WTC11 (cell line): ENCODE results near the gene ZNF213.

Experiments
- JUN ChIP-seq: sonication (generic); formaldehyde crosslinking; IDR thresholded peaks from 2 replicates; pipeline ENCODE4 v1.8.0; 2023; ENCODE audit warnings: mild to moderate bottlenecking, missing genetic modification reagents
- NR3C1 ChIP-seq: sonication (generic); formaldehyde crosslinking; conservative IDR thresholded peaks from 2 replicates; pipeline ENCODE4 v1.8.1; 2023; ENCODE audit warnings: low read depth, mild to moderate bottlenecking, missing genetic modification reagents
- TF ChIP-seq, protein P1 (sequence below): fragments of 200-600 bp; IDR thresholded peaks from 2 replicates; pipeline ENCODE4 v1.8.0; 2022; ENCODE audit warnings: antibody characterized with exemption
- TF ChIP-seq, protein P2 (sequence below): fragments of 250-450 bp; sonication (Bioruptor Pico); conservative IDR thresholded peaks from 2 replicates; pipeline ENCODE4 v1.9.0; 2021; ENCODE audit warnings: mild to moderate bottlenecking
- TF ChIP-seq, protein P3 (sequence below): sonication (generic); formaldehyde crosslinking; IDR thresholded peaks from 2 replicates; pipeline ENCODE4 v1.8.1; 2023; ENCODE audit warnings: mild to moderate bottlenecking, missing genetic modification reagents, moderate library complexity
- TF ChIP-seq, protein P4 (sequence below): sonication (generic); formaldehyde crosslinking; IDR thresholded peaks from 2 replicates; pipeline ENCODE4 v1.8.0; 2023; ENCODE audit warnings: mild to moderate bottlenecking, missing genetic modification reagents
- TF ChIP-seq, protein P5 (sequence below): sonication (generic); formaldehyde crosslinking; IDR thresholded peaks from 2 replicates; pipeline ENCODE4 v1.8.0; 2022; ENCODE audit warnings: missing genetic modification reagents
- TF ChIP-seq, protein P6 (sequence below): sonication (generic); formaldehyde crosslinking; IDR thresholded peaks from 2 replicates; pipeline ENCODE4 v1.8.0; 2022; ENCODE audit warnings: mild to moderate bottlenecking, missing genetic modification reagents

DNA sequence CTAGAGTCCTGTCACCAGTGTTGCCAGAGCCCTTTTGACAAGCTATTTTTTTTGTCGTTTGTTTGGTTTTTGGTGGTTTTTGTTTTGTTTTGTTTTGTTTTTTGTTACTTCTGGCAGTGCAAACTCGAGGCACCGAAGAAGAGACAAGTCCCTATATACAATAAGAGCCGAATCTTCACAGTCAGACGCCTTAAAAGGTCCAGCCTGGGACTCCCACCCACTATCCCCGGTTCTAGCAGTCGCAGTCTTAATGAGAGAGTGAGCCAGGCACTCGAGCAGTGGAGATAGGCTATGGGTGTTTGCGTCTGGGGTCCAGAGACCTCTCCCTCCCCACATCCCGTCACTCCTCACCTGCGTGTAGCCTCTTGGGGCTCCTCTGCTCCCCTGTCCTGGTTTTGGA is 55.0 kb downstream of the ZNF213 start:
- TF ChIP-seq, protein P1, sequence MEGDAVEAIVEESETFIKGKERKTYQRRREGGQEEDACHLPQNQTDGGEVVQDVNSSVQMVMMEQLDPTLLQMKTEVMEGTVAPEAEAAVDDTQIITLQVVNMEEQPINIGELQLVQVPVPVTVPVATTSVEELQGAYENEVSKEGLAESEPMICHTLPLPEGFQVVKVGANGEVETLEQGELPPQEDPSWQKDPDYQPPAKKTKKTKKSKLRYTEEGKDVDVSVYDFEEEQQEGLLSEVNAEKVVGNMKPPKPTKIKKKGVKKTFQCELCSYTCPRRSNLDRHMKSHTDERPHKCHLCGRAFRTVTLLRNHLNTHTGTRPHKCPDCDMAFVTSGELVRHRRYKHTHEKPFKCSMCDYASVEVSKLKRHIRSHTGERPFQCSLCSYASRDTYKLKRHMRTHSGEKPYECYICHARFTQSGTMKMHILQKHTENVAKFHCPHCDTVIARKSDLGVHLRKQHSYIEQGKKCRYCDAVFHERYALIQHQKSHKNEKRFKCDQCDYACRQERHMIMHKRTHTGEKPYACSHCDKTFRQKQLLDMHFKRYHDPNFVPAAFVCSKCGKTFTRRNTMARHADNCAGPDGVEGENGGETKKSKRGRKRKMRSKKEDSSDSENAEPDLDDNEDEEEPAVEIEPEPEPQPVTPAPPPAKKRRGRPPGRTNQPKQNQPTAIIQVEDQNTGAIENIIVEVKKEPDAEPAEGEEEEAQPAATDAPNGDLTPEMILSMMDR, result no peak
- TF ChIP-seq, protein P2, sequence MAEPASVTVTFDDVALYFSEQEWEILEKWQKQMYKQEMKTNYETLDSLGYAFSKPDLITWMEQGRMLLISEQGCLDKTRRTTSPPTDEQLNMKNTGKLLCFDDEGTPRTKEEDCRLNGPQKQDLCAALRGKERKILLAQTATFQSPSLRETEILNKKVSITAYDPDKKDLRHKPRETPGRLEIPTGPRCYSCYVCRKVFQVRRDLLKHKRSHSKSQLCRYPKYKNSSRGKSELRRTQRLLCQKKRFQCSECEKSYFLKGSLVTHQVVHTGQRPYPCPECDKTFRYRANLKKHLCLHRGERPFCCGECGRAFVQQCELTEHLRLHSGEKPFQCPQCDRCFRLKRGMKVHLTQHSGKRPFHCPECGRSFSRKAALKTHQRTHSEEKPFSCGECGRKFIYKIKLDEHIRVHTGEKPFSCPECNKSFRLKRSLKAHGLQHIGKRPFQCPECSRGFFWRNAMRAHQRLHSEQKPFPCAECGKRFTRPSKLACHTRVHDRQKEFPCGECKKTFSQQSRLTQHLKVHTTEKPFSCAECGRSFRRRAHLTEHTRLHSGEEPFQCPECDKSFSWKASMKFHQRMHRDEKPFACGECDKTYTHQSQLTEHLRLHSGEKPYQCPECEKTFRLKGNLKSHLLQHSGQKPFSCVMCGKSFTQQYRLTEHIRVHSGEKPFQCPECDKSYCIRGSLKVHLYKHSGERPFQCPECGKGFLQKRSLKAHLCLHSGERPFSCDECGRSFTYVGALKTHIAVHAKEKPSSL (CRISPR knock-in tag), result no peak
- no peak for TF ChIP-seq NR3C1 (CRISPR knock-in tag)
- TF ChIP-seq, protein P3, sequence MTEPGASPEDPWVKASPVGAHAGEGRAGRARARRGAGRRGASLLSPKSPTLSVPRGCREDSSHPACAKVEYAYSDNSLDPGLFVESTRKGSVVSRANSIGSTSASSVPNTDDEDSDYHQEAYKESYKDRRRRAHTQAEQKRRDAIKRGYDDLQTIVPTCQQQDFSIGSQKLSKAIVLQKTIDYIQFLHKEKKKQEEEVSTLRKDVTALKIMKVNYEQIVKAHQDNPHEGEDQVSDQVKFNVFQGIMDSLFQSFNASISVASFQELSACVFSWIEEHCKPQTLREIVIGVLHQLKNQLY, result no peak
- TF ChIP-seq JUN (CRISPR knock-in tag), result no peak
- TF ChIP-seq, protein P4, sequence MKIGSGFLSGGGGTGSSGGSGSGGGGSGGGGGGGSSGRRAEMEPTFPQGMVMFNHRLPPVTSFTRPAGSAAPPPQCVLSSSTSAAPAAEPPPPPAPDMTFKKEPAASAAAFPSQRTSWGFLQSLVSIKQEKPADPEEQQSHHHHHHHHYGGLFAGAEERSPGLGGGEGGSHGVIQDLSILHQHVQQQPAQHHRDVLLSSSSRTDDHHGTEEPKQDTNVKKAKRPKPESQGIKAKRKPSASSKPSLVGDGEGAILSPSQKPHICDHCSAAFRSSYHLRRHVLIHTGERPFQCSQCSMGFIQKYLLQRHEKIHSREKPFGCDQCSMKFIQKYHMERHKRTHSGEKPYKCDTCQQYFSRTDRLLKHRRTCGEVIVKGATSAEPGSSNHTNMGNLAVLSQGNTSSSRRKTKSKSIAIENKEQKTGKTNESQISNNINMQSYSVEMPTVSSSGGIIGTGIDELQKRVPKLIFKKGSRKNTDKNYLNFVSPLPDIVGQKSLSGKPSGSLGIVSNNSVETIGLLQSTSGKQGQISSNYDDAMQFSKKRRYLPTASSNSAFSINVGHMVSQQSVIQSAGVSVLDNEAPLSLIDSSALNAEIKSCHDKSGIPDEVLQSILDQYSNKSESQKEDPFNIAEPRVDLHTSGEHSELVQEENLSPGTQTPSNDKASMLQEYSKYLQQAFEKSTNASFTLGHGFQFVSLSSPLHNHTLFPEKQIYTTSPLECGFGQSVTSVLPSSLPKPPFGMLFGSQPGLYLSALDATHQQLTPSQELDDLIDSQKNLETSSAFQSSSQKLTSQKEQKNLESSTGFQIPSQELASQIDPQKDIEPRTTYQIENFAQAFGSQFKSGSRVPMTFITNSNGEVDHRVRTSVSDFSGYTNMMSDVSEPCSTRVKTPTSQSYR (CRISPR knock-in tag), result no peak
- TF ChIP-seq, protein P5, sequence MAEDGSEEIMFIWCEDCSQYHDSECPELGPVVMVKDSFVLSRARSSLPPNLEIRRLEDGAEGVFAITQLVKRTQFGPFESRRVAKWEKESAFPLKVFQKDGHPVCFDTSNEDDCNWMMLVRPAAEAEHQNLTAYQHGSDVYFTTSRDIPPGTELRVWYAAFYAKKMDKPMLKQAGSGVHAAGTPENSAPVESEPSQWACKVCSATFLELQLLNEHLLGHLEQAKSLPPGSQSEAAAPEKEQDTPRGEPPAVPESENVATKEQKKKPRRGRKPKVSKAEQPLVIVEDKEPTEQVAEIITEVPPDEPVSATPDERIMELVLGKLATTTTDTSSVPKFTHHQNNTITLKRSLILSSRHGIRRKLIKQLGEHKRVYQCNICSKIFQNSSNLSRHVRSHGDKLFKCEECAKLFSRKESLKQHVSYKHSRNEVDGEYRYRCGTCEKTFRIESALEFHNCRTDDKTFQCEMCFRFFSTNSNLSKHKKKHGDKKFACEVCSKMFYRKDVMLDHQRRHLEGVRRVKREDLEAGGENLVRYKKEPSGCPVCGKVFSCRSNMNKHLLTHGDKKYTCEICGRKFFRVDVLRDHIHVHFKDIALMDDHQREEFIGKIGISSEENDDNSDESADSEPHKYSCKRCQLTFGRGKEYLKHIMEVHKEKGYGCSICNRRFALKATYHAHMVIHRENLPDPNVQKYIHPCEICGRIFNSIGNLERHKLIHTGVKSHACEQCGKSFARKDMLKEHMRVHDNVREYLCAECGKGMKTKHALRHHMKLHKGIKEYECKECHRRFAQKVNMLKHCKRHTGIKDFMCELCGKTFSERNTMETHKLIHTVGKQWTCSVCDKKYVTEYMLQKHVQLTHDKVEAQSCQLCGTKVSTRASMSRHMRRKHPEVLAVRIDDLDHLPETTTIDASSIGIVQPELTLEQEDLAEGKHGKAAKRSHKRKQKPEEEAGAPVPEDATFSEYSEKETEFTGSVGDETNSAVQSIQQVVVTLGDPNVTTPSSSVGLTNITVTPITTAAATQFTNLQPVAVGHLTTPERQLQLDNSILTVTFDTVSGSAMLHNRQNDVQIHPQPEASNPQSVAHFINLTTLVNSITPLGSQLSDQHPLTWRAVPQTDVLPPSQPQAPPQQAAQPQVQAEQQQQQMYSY (CRISPR knock-in tag), result no peak
- TF ChIP-seq, protein P6, sequence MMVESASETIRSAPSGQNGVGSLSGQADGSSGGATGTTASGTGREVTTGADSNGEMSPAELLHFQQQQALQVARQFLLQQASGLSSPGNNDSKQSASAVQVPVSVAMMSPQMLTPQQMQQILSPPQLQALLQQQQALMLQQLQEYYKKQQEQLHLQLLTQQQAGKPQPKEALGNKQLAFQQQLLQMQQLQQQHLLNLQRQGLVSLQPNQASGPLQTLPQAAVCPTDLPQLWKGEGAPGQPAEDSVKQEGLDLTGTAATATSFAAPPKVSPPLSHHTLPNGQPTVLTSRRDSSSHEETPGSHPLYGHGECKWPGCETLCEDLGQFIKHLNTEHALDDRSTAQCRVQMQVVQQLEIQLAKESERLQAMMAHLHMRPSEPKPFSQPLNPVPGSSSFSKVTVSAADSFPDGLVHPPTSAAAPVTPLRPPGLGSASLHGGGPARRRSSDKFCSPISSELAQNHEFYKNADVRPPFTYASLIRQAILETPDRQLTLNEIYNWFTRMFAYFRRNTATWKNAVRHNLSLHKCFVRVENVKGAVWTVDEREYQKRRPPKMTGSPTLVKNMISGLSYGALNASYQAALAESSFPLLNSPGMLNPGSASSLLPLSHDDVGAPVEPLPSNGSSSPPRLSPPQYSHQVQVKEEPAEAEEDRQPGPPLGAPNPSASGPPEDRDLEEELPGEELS (CRISPR knock-in tag), result no peak
